A673 (cell line): Measurements from ENCODE around the gene ACVRL1.

Source experiments
- EZH2 ChIP-seq: fragments of 200-600 bp; sonication (generic); IDR thresholded peaks from 2 replicates; pipeline ENCODE4 v1.6.1; 2017; ENCODE audit warnings: borderline replicate concordance, low read depth, mild to moderate bottlenecking, mixed read lengths, antibody characterized with exemption, low read length; ENCODE audit not compliant: poor library complexity, severe bottlenecking
- TF ChIP-seq, protein P1 (sequence below): fragments of 300-800, 200-600 bp; sonication (generic); conservative IDR thresholded peaks from 2 replicates; pipeline ENCODE4 v1.5.1; 2017; ENCODE audit warnings: low read depth, mild to moderate bottlenecking, antibody characterized with exemption, low read length, moderate library complexity, mixed read lengths

DNA sequence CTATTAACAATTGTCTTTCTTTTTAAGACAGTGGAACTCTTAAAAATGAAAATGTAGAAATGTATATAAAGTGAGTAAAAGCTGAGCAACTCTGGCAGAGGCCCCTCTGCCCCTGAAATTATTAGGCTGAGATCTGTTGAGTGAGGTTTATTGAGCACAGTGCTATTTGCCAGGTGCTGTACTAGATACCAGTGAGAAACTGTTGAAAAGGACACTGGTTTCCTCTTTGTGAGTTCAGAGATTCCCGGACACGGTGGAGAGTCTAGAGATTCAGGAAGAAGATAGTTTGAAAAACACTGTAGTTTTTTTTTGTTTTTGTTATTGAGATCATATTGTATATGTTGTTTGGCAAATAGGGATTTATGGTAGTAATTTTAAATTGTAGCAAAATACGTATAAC lies 55.4 kb downstream of the ACVRL1 start:
- TF ChIP-seq, protein P1, sequence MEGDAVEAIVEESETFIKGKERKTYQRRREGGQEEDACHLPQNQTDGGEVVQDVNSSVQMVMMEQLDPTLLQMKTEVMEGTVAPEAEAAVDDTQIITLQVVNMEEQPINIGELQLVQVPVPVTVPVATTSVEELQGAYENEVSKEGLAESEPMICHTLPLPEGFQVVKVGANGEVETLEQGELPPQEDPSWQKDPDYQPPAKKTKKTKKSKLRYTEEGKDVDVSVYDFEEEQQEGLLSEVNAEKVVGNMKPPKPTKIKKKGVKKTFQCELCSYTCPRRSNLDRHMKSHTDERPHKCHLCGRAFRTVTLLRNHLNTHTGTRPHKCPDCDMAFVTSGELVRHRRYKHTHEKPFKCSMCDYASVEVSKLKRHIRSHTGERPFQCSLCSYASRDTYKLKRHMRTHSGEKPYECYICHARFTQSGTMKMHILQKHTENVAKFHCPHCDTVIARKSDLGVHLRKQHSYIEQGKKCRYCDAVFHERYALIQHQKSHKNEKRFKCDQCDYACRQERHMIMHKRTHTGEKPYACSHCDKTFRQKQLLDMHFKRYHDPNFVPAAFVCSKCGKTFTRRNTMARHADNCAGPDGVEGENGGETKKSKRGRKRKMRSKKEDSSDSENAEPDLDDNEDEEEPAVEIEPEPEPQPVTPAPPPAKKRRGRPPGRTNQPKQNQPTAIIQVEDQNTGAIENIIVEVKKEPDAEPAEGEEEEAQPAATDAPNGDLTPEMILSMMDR: no peak
- no peak for TF ChIP-seq EZH2
